PC-3 (cell line): ENCODE data around the gene NR5A1.

ENCODE experiments used
- EZH2 ChIP-seq: fragments of 300-600 bp; sonication (generic); IDR thresholded peaks from one replicate; pipeline ENCODE4 v1.6.1; 2017; ENCODE audit warnings: antibody characterized with exemption, mild to moderate bottlenecking, low read length; ENCODE audit not compliant: unreplicated experiment
- TF ChIP-seq, protein P1 (sequence below): fragments of 300-600 bp; sonication (generic); conservative IDR thresholded peaks from 2 replicates; pipeline ENCODE4 v1.5.1; 2017; ENCODE audit warnings: antibody characterized with exemption, low read depth, mild to moderate bottlenecking, low read length

DNA sequence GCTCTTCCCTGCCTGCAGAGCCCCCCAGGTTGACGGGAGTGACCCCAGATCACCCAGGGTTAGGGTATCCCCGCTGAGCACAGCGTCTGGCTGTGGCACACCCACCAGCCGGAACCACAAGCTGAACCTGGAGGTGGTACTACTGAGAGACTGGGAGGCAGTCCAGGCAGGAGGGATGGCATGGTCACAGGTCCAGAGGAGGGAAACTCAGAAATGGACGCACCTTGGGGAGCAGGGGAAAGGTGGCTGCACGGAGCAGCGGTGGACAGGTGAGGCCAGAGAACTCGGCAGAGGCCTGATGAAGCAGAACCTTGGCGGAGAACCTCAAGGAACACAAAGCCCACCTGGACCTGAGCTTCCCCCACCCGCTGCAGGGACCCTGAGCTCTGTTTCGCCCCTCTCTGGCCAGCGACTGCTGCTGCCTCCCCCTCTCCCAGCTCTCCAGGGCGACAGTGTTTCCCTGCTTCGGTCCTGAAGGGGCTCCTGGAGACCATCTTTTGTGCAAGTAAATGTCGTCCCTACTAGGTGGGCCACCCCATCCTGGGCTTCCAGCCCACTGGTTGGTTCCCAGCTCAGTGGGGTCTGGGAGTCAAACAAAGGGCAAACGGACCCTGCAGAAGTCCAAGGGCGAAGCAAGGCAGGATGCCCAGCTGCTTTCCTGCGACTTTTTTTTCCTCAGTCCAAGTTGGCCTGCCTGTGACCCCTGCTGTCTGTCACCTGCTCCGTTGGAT, 56.1 kb downstream of the NR5A1 start:
- no peak for TF ChIP-seq EZH2
- TF ChIP-seq, protein P1, sequence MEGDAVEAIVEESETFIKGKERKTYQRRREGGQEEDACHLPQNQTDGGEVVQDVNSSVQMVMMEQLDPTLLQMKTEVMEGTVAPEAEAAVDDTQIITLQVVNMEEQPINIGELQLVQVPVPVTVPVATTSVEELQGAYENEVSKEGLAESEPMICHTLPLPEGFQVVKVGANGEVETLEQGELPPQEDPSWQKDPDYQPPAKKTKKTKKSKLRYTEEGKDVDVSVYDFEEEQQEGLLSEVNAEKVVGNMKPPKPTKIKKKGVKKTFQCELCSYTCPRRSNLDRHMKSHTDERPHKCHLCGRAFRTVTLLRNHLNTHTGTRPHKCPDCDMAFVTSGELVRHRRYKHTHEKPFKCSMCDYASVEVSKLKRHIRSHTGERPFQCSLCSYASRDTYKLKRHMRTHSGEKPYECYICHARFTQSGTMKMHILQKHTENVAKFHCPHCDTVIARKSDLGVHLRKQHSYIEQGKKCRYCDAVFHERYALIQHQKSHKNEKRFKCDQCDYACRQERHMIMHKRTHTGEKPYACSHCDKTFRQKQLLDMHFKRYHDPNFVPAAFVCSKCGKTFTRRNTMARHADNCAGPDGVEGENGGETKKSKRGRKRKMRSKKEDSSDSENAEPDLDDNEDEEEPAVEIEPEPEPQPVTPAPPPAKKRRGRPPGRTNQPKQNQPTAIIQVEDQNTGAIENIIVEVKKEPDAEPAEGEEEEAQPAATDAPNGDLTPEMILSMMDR = no peak
